CD4-positive, alpha-beta T cell treated with Interleukin-4 for 1 hour (primary cell): ENCODE results near the gene SHC4.
"Not testable (repeated sequence)": the region's sequence is repeated elsewhere in the genome, so short reads cannot be mapped to it uniquely, and the experiment has no call there.

Experiments used
- DNase-seq, 2 donors: peaks; one replicate each; pipeline ENCODE4 v3.0.0-alpha.2; 2020 to 2022

Gene SHC4

GRCh38 chr15:48877630-48878595 lies 85.8 kb downstream of the SHC4 start, which contains the start of gene EID1:
Gene EID1 (plus strand): TSS chr15:48878134. CDS start chr15:48878177, 43 bp downstream.
- DNase-seq: peak; percentile 94

- no peak for DNase-seq
Observed at GRCh38 chr15:48876057-48876456, 87.7 kb downstream of the SHC4 start.

GRCh38 chr15:48875241-48875960 lies 88.3 kb downstream of the SHC4 start:
- no peak for DNase-seq

GRCh38 chr15:48872632-48873031 lies 91.1 kb downstream of the SHC4 start:
- DNase-seq: no peak

- DNase-seq: no peak
Observed at GRCh38 chr15:48871542-48871941, 92.2 kb downstream of the SHC4 start.

- DNase-seq: no peak
Observed at GRCh38 chr15:48869966-48870365, 93.8 kb downstream of the SHC4 start.

GRCh38 chr15:48868536-48868935 lies 95.2 kb downstream of the SHC4 start:
- no peak for DNase-seq

- no peak for DNase-seq
Observed at GRCh38 chr15:48868023-48868422, 95.7 kb downstream of the SHC4 start.

- DNase-seq: no peak
Observed at GRCh38 chr15:48866141-48866563, 97.6 kb downstream of the SHC4 start.

- DNase-seq: no peak
Observed at GRCh38 chr15:48865370-48866079, 98.2 kb downstream of the SHC4 start.

GRCh38 chr15:48862705-48863104 lies 101.0 kb downstream of the SHC4 start:
- no peak for DNase-seq

- peak; percentile 44 to 78 for DNase-seq
Observed at GRCh38 chr15:48861813-48862431, 101.8 kb downstream of the SHC4 start.

- DNase-seq: no peak
Observed at GRCh38 chr15:48859426-48859825, 104.3 kb downstream of the SHC4 start.

- no peak for DNase-seq
Observed at GRCh38 chr15:48858401-48858800, 105.3 kb downstream of the SHC4 start.

- DNase-seq: no peak
Observed at GRCh38 chr15:48856942-48857341, 106.8 kb downstream of the SHC4 start.

GRCh38 chr15:48855501-48856440 lies 107.9 kb downstream of the SHC4 start:
- DNase-seq: no peak

GRCh38 chr15:48854434-48854833 lies 109.3 kb downstream of the SHC4 start:
- DNase-seq: not testable (repeated sequence)

GRCh38 chr15:48851956-48852355 lies 111.8 kb downstream of the SHC4 start:
- DNase-seq: no peak

- no peak for DNase-seq
Observed at GRCh38 chr15:48850648-48851047, 113.1 kb downstream of the SHC4 start.

GRCh38 chr15:48845123-48845522 lies 118.6 kb downstream of the SHC4 start:
- no peak for DNase-seq

GRCh38 chr15:48842501-48842900 lies 121.2 kb downstream of the SHC4 start:
- DNase-seq: no peak
